Cardiac muscle cell (in vitro differentiated cells and primary cell): ENCODE results near the gene KCTD19. TPM values are rescaled to one million over a fixed set of nuclear protein-coding genes. Genes with fewer than 3 reads are reported as not detected.

Experiments
- DNase-seq, 2 donors: peaks; one replicate each; pipeline versions ENCODE4 v3.0.0 to v3.0.0-alpha.2; 2010 to 2017; ENCODE audit warnings: low read depth in 1 of 2, low spot score in 1 of 2
- H3K27ac ChIP-seq: fragments of 200-600 bp; sonication (generic); 2 replicates; pipeline ENCODE4 v1.5.1; 2016
- H3K27me3 ChIP-seq: fragments of 200-600 bp; sonication (generic); 2 replicates; pipeline ENCODE4 v1.6.0; 2016; ENCODE audit warnings: control low read depth
- H3K36me3 ChIP-seq: fragments of 200-600 bp; sonication (generic); 2 replicates; pipeline ENCODE4 v1.5.1; 2016; ENCODE audit warnings: control low read depth
- H3K4me1 ChIP-seq: fragments of 200-600 bp; sonication (generic); 2 replicates; pipeline ENCODE4 v1.8.1; 2017; ENCODE audit warnings: low read depth, mild to moderate bottlenecking, mixed run types
- H3K4me3 ChIP-seq: fragments of 200-600 bp; sonication (generic); 2 replicates; pipeline ENCODE4 v1.5.1; 2016; ENCODE audit warnings: mild to moderate bottlenecking
- H3K9me3 ChIP-seq: fragments of 200-600 bp; sonication (generic); 2 replicates; pipeline ENCODE4 v1.5.1; 2017; ENCODE audit warnings: low read depth, mild to moderate bottlenecking, control low read depth
- CTCF ChIP-seq: IDR thresholded peaks from 2 replicates; pipeline ENCODE4 v1.5.1; 2012; ENCODE audit warnings: low read depth, mild to moderate bottlenecking, low read length
- polyA plus RNA-seq: library from polyadenylated mRNA; unstranded; fragments of >200 nt; fragmentation: Nextera tagmentation; extraction: Ambion mirVana; gene quantifications from 2 replicates; pipeline ENCODE4 v1.2.1, GENCODE V29; 2016
- total RNA-seq: library from RNA; depleted of rRNA; stranded (reverse); fragments of >200 nt; gene quantifications from 2 replicates; pipeline ENCODE4 v1.2.3, GENCODE V29; 2016

Gene KCTD19
- total and polyA plus RNA-seq, 2 experiments from 2014 or later: 1.9 TPM; not detected in 1

- H3K36me3 ChIP-seq: no peaks in the 10 kb centered on the region
- DNase-seq: peak; percentile 70 to 97
- H3K4me1 ChIP-seq: peaks cover 4% of the 10 kb centered on the region
- no peaks in the 10 kb centered on the region for H3K27me3 ChIP-seq
- H3K27ac ChIP-seq: no peak overlapping the region
- no peak overlapping the region for H3K4me3 ChIP-seq
- H3K9me3 ChIP-seq: no peaks in the 10 kb centered on the region
- TF ChIP-seq CTCF: no peak
These were observed 58.4 kb downstream of the KCTD19 start for GRCh38 chr16:67268136-67268579.

GRCh38 chr16:67265834-67266233 is 60.7 kb downstream of the KCTD19 start:
- no peak overlapping the region for H3K4me3 ChIP-seq
- TF ChIP-seq CTCF: no peak

GRCh38 chr16:67264866-67265265 is 61.7 kb downstream of the KCTD19 start:
- no peak overlapping the region for H3K4me3 ChIP-seq
- H3K9me3 ChIP-seq: no peaks in the 10 kb centered on the region
- H3K4me1 ChIP-seq: peaks cover 8% of the 10 kb centered on the region
- no peak for TF ChIP-seq CTCF
- H3K36me3 ChIP-seq: no peaks in the 10 kb centered on the region
- no peak for DNase-seq
- no peak overlapping the region for H3K27ac ChIP-seq
- no peaks in the 10 kb centered on the region for H3K27me3 ChIP-seq

More at GRCh38 chr16:67265834-67266233, 60.7 kb downstream of the KCTD19 start:
- Histone ChIP-seq H3K27ac (no peak overlapping the region), H3K9me3 (no peaks in the 10 kb centered on the region), H3K36me3 (no peaks in the 10 kb centered on the region), H3K4me1 (peaks cover 7% of the 10 kb centered on the region), H3K27me3 (no peaks in the 10 kb centered on the region)
- no peak for DNase-seq

- no peaks in the 10 kb centered on the region for H3K36me3 ChIP-seq
- TF ChIP-seq CTCF: peak; percentile 21
- peaks cover 8% of the 10 kb centered on the region for H3K4me1 ChIP-seq
- no peak overlapping the region for H3K4me3 ChIP-seq
- no peak overlapping the region for H3K27ac ChIP-seq
- no peak for DNase-seq
- no peaks in the 10 kb centered on the region for H3K27me3 ChIP-seq
- H3K9me3 ChIP-seq: no peaks in the 10 kb centered on the region
These were observed 62.3 kb downstream of the KCTD19 start for GRCh38 chr16:67264277-67264676.

GRCh38 chr16:67263201-67263600 is 63.3 kb downstream of the KCTD19 start:
- Histone ChIP-seq H3K36me3 (no peaks in the 10 kb centered on the region), H3K9me3 (no peaks in the 10 kb centered on the region), H3K4me1 (peaks cover 8% of the 10 kb centered on the region), H3K27ac (no peak overlapping the region), H3K27me3 (no peaks in the 10 kb centered on the region), H3K4me3 (no peak overlapping the region)
- DNase-seq: no peak
- no peak for TF ChIP-seq CTCF
